GM21529 (cell line): ENCODE data around the gene FAM149B1.

ENCODE experiments used
- ATAC-seq: cut with Tn5 transposase; IDR thresholded peaks from one replicate; pipeline ENCODE4 v1.9.1; 2021; ENCODE audit not compliant: unreplicated experiment

Gene FAM149B1

DNA sequence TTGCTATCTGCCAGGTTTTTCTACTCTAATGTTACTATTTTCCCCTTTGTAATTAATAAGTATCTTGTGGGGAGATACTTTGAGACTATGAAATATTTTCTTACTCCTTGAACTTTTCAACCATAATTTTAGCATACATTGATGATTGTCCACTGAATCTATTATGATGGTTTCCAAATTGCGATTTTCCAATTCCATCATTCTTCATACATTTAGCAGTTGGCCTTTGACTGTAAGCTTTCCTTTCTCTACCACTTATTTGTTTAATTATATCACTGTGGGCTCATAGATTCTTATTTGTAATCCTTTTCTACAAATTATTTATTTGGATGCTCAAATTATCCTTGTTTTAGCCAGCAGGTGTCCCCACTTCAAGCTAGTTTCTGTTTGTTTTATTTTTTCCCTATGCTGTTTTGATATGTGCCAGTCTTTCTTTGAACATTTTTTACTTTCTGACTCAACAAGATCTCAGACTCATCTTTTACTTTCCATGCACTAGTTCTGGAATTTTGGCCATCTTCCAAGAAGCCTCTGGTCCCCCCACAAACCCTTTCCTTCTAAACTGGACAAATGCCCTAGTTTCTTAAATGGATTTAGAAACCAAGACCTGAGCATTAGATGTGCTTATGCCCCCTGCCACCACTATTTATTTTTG lies 95.9 kb downstream of the FAM149B1 start:
- no peak for ATAC-seq

DNA sequence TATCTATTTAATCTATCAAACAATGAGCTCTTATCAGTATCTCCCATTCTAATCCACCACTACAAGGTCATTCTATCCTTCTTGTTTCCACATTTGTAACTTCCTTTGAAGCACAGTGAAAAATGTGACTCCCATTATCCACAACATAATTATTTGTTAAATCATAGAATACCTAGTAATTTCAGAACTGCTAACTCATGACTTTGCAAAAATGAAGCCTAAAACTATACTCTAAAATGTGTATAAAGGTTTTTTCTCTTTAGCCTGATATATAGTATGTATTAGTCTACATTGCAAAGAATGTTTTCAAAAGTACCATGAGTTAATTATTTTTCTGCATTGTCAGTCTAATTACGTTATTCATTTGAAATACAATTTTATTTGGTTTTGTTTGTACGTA lies 96.5 kb downstream of the FAM149B1 start:
- ATAC-seq: no peak

DNA sequence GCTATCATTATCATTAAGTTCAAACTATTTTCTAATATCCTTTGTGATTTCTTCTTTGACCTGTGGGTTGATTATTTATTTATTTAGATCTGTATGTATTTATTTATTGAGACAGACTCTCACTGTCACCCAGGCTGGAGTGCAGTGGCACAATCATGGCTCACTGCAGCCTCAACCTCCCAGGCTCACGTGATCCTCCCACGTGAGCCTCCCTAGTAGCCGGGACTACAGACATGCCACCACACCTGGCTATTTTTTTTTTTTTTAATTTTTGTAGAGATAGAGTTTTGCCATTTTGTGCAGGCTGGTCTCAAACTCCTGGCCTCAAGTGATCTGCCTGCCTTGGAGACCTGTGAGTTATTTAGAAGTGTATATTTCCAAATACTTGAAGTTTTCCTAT lies 113.2 kb downstream of the FAM149B1 start:
- no peak for ATAC-seq

DNA sequence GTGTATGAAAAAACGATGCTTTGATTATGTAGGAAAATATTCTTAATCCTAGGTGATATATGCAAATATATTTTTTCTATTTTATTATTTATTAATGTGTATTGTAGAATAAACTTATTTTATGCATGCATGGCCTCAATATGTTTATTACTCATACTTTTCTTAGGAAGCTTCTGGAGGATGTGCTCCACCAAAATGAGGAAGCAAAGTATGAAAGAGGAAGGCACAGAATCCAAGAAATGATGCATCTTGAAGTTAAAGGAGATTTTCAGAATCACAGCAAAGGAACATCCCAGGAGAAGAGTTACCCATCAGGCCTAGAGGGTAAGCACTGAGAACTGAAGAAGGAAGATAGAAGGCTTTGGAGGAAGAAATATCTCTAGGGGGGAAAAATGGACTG lies 119.5 kb downstream of the FAM149B1 start:
- ATAC-seq: no peak

DNA sequence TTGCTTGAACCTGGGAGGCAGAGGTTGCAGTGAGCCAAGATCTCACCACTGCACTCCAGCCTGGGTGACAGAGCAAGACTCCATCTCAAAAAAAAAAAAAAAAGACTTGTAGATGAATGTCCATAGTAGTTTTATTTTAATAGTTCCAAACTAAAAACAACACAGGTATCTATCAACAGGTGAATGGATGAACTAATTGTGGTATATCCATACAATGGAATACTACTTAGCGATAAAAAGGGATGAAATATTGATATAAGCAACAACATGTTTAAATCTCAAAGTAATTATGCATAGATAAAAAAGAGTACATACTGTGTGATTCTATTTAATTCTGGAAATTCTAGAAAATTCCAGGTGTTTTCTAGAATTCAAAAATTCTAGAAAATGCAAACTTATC lies 122.0 kb downstream of the FAM149B1 start:
- no peak for ATAC-seq

DNA sequence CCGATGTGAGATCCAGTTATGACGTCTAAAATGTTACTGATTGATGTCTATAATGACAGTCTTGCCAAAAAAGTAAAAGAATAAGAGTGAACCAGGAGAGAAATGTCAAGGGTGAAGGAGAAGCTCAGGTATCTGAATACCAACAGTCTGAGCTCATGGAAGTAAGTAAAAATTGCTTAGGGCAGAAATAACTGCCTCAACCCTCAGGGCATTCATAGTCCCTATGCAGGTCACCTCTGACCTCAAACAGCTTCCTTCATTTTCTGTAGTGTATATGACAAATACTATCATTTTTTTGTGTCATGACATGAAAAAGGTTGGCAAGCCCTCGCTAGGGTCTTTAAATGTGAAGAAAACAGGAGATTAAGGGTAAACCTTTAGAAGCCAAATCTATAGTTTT lies 125.5 kb downstream of the FAM149B1 start:
- no peak for ATAC-seq
